Nephron progenitor cell (in vitro differentiated cells): ENCODE data around the gene SPAG4.

Experiments used
- DNase-seq: peaks from one replicate; pipeline ENCODE4 v3.0.0; 2021
- H3K27ac Mint-ChIP-seq: 2 replicates; pipeline ENCODE4 v1.8.0; 2021; ENCODE audit warnings: mild to moderate bottlenecking, moderate library complexity, mixed read lengths
- H3K27me3 Mint-ChIP-seq: 2 replicates; pipeline ENCODE4 v1.8.0; 2021; ENCODE audit warnings: mild to moderate bottlenecking, low read depth, mixed read lengths; ENCODE audit not compliant: poor library complexity
- H3K36me3 Mint-ChIP-seq: 2 replicates; pipeline ENCODE4 v1.8.0; 2021; ENCODE audit warnings: low read depth, mixed read lengths
- H3K4me1 Mint-ChIP-seq: 2 replicates; pipeline ENCODE4 v1.8.0; 2021; ENCODE audit warnings: mixed read lengths
- H3K4me3 Mint-ChIP-seq: 2 replicates; pipeline ENCODE4 v1.8.0; 2021; ENCODE audit warnings: mild to moderate bottlenecking, moderate library complexity, mixed read lengths
- H3K9me3 Mint-ChIP-seq: 2 replicates; pipeline ENCODE4 v1.8.0; 2021; ENCODE audit warnings: mild to moderate bottlenecking, moderate library complexity, mixed read lengths
- CTCF ChIP-seq: fragments of 200-600 bp; sonication (generic); IDR thresholded peaks from 2 replicates; pipeline ENCODE4 v1.5.0; 2021; ENCODE audit warnings: antibody characterized with exemption

SPAG4 gene

DNA sequence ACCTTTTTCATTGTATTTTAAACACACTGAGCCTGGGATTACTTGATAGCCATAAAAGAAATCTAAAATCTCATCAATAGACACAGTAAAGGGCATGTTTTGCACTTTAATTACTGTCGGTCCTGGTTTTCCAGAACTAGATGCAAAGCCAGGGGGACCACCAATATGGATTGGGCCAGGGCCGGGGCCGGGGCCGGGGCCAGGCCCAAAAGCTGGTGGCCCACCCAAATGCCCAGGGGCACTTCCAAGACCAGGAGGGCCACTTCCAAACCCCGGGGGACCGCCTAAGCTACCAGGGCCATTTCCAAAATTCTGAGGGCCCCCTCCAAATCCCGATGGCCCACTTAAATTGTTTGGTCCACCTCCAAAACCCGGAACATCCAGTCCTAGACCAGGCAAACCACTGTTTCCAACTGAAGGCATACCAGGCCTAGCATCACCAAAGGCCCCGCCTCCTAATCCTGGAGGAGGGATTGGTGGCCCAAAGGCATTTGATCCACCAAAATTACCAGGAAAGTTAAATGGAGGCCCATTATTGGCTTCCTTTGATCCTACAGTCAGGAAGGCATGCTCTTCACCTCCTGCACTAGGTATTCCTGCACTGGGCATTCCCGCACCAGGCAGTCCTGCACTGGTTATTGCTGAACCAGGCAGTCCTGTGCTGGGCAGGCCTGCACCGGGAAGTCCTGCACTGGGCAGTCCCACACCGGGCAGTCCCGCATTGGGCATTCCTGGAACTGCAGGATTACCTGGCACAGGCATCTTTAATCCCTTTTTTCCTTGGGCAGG is 37.2 kb downstream of the SPAG4 start:
- H3K27ac Mint-ChIP-seq = no peak overlapping the region
- no peak for DNase-seq
- H3K4me3 Mint-ChIP-seq = no peak overlapping the region
- no peaks in the 10 kb centered on the region for H3K9me3 Mint-ChIP-seq
- H3K36me3 Mint-ChIP-seq = peaks cover 46% of the 10 kb centered on the region
- no peaks in the 10 kb centered on the region for H3K27me3 Mint-ChIP-seq
- TF ChIP-seq CTCF = no peak
- H3K4me1 Mint-ChIP-seq = peaks cover 5% of the 10 kb centered on the region

GRCh38 chr20:35653430-35653734 is 37.8 kb downstream of the SPAG4 start:
- peaks cover 5% of the 10 kb centered on the region for H3K4me1 Mint-ChIP-seq
- no peak for DNase-seq
- TF ChIP-seq CTCF = no peak

GRCh38 chr20:35653893-35654292 is 38.3 kb downstream of the SPAG4 start:
- peaks cover 2% of the 10 kb centered on the region for H3K9me3 Mint-ChIP-seq
- peaks cover 45% of the 10 kb centered on the region for H3K36me3 Mint-ChIP-seq
- peaks cover 7% of the 10 kb centered on the region for H3K4me1 Mint-ChIP-seq
- no peak for DNase-seq
- H3K27me3 Mint-ChIP-seq = no peaks in the 10 kb centered on the region
- H3K27ac Mint-ChIP-seq = no peak overlapping the region
- no peak overlapping the region for H3K4me3 Mint-ChIP-seq
- TF ChIP-seq CTCF = no peak

More at GRCh38 chr20:35653430-35653734, 37.8 kb downstream of the SPAG4 start:
- H3K36me3 Mint-ChIP-seq = peaks cover 45% of the 10 kb centered on the region
- no peaks in the 10 kb centered on the region for H3K9me3 Mint-ChIP-seq
- no peaks in the 10 kb centered on the region for H3K27me3 Mint-ChIP-seq
- H3K4me3 Mint-ChIP-seq = no peak overlapping the region
- no peak overlapping the region for H3K27ac Mint-ChIP-seq

- Mint-ChIP-seq H3K9me3 (peaks cover 7% of the 10 kb centered on the region), H3K36me3 (peaks cover 45% of the 10 kb centered on the region), H3K27ac (no peak overlapping the region), H3K4me1 (peaks cover 11% of the 10 kb centered on the region), H3K4me3 (no peak overlapping the region), H3K27me3 (no peaks in the 10 kb centered on the region)
- no peak for TF ChIP-seq CTCF
- DNase-seq = no peak
These were observed 38.8 kb downstream of the SPAG4 start for GRCh38 chr20:35654415-35654814.

GRCh38 chr20:35657271-35657670 is 41.6 kb downstream of the SPAG4 start:
- H3K4me3 Mint-ChIP-seq = no peak overlapping the region
- no peak overlapping the region for H3K27ac Mint-ChIP-seq
- peaks cover 30% of the 10 kb centered on the region for H3K4me1 Mint-ChIP-seq
- peaks cover 16% of the 10 kb centered on the region for H3K9me3 Mint-ChIP-seq
- no peak for TF ChIP-seq CTCF
- no peak for DNase-seq
- H3K27me3 Mint-ChIP-seq = no peaks in the 10 kb centered on the region
- peaks cover 37% of the 10 kb centered on the region for H3K36me3 Mint-ChIP-seq
